Measurements from ENCODE around the gene PRR23B. TPM values are rescaled to one million over a fixed set of nuclear protein-coding genes. Genes with fewer than 3 reads are reported as not detected.
"Not testable (repeated sequence)": the region's sequence is repeated elsewhere in the genome, so short reads cannot be mapped to it uniquely, and the experiment has no call there.

PRR23B gene
- total RNA-seq, 1 donor, result not detected

DNA sequence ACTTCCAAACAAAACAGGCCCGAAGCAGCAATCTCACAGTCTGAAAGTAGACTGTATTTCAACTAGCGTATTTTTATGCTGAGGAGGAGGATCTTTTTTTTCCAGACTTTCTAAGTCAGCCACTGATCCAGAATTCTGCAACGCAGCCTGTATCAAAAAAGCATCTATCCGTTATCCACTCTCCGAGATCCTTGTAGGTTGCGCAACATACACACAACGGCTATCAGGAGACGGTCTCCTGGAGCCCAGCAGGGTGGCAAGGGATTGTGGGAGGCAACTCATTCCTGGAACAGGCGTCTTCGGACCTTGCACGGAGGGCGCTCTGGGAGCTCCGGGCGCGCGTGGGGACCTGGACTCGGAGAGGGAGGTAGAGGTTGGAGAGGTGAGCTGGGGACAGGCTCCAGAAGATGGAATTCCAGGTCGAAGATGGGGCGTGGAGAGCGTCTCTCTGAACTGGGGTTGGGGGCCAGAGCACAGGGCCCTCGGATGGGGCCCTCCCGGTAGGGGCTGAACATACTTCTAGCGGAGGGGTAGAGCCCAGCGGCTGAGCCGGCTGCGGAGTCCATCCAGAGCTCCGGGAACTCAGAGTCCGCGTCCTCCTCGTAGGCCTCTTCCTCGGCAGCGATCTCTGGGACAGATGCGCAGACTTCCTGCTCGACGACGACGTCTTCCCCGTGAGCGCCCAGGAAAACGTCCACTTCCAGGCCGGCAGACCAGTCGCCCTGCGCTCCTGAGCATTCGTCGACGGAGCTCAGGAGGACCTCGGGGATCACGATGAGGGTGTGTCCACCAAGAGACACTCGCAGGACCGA is 23.0 kb upstream of the PRR23B start:
- Histone ChIP-seq H3K9me3 (ENCODE audit: low read depth, low read length) (no peaks in the 10 kb centered on the region), H3K4me2 (ENCODE audit: insufficient read depth, low read length) (no peak overlapping the region), H3K79me2 (ENCODE audit: insufficient read depth, low read length) (no peaks in the 10 kb centered on the region), H3K36me3 (ENCODE audit: insufficient read depth, low read length) (no peaks in the 10 kb centered on the region), H3K27ac (ENCODE audit: low read depth, low read length) (no peak overlapping the region), H3K4me3 (ENCODE audit: insufficient read depth, low read length) (no peak overlapping the region), H3K27me3 (ENCODE audit: insufficient read depth, low read length) (no peaks in the 10 kb centered on the region), H2AFZ (ENCODE audit: low read length) (no peak overlapping the region), H3K4me1 (ENCODE audit: insufficient read depth, low read length) (no peaks in the 10 kb centered on the region), H4K20me1 (ENCODE audit: insufficient read depth, low read length) (no peaks in the 10 kb centered on the region)
- no peak for TF ChIP-seq CTCF (IDR thresholded peaks at IDR 0.05; ENCODE audit: extremely low read depth, low read depth, low read length)
- no peak for DNase-seq (ENCODE audit: insufficient read length, low spot score, missing footprints)

DNA sequence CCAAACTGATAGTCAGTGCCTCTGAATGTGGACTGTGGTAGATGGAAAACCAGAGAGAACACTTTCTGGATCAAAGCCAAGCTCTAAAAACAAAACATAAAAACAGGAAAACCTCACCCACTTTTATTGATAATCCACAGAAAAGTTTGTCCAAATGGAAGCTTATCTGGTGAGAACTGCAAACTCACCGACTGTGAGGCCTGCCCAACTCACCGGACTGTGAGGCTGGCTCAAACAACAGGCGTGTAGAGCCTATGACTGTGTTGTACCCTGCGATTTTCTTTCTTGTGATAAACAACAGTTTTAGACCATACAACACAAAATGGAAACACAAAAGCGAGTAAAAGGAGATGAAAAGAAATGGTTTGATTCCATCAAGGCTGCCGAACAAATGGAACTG is 16.8 kb upstream of the PRR23B start:
- H3K9me3 ChIP-seq (ENCODE audit: low read depth, low read length), result no peaks in the 10 kb centered on the region
- DNase-seq (ENCODE audit: insufficient read length, low spot score, missing footprints), result no peak
- H3K27ac ChIP-seq (ENCODE audit: low read depth, low read length), result no peak overlapping the region
- H3K27me3 ChIP-seq (ENCODE audit: insufficient read depth, low read length), result no peaks in the 10 kb centered on the region
- no peaks in the 10 kb centered on the region for H3K4me1 ChIP-seq (ENCODE audit: insufficient read depth, low read length)
- no peak overlapping the region for H3K4me3 ChIP-seq (ENCODE audit: insufficient read depth, low read length)
- no peak overlapping the region for H3K4me2 ChIP-seq (ENCODE audit: insufficient read depth, low read length)
- H2AFZ ChIP-seq (ENCODE audit: low read length), result no peak overlapping the region
- no peaks in the 10 kb centered on the region for H3K79me2 ChIP-seq (ENCODE audit: insufficient read depth, low read length)
- no peaks in the 10 kb centered on the region for H3K36me3 ChIP-seq (ENCODE audit: insufficient read depth, low read length)
- H4K20me1 ChIP-seq (ENCODE audit: insufficient read depth, low read length), result no peaks in the 10 kb centered on the region
- no peak for TF ChIP-seq CTCF (IDR thresholded peaks at IDR 0.05; ENCODE audit: extremely low read depth, low read depth, low read length)

- Histone ChIP-seq H3K79me2 (ENCODE audit: insufficient read depth, low read length) (no peaks in the 10 kb centered on the region), H3K27ac (ENCODE audit: low read depth, low read length) (no peak overlapping the region), H3K4me1 (ENCODE audit: insufficient read depth, low read length) (no peaks in the 10 kb centered on the region), H4K20me1 (ENCODE audit: insufficient read depth, low read length) (no peaks in the 10 kb centered on the region), H3K4me2 (ENCODE audit: insufficient read depth, low read length) (no peak overlapping the region), H3K4me3 (ENCODE audit: insufficient read depth, low read length) (no peak overlapping the region), H3K9me3 (ENCODE audit: low read depth, low read length) (no peaks in the 10 kb centered on the region), H2AFZ (ENCODE audit: low read length) (no peak overlapping the region), H3K27me3 (ENCODE audit: insufficient read depth, low read length) (no peaks in the 10 kb centered on the region), H3K36me3 (ENCODE audit: insufficient read depth, low read length) (no peaks in the 10 kb centered on the region)
- TF ChIP-seq CTCF (IDR thresholded peaks at IDR 0.05; ENCODE audit: extremely low read depth, low read depth, low read length), result no peak
- DNase-seq (ENCODE audit: insufficient read length, low spot score, missing footprints), result no peak
These were observed 11.7 kb upstream of the PRR23B start for GRCh38 chr3:139032326-139033002.

GRCh38 chr3:139030576-139030975 is 9.8 kb upstream of the PRR23B start:
- not testable (repeated sequence) for H3K4me3 ChIP-seq (ENCODE audit: insufficient read depth, low read length); H3K79me2 ChIP-seq (ENCODE audit: insufficient read depth, low read length); H3K4me2 ChIP-seq (ENCODE audit: insufficient read depth, low read length); H2AFZ ChIP-seq (ENCODE audit: low read length); H3K27me3 ChIP-seq (ENCODE audit: insufficient read depth, low read length); H4K20me1 ChIP-seq (ENCODE audit: insufficient read depth, low read length); H3K9me3 ChIP-seq (ENCODE audit: low read depth, low read length); H3K27ac ChIP-seq (ENCODE audit: low read depth, low read length); H3K4me1 ChIP-seq (ENCODE audit: insufficient read depth, low read length); H3K36me3 ChIP-seq (ENCODE audit: insufficient read depth, low read length); DNase-seq (ENCODE audit: insufficient read length, low spot score, missing footprints)

Measured in osteoblast (primary cell).